ENCODE results near the gene FBXO42. TPM values are rescaled to one million over a fixed set of nuclear protein-coding genes. Genes with fewer than 3 reads are reported as not detected.

Gene FBXO42
- total RNA-seq, 1 experiment from 2014 or later = 13.0 TPM

DNA sequence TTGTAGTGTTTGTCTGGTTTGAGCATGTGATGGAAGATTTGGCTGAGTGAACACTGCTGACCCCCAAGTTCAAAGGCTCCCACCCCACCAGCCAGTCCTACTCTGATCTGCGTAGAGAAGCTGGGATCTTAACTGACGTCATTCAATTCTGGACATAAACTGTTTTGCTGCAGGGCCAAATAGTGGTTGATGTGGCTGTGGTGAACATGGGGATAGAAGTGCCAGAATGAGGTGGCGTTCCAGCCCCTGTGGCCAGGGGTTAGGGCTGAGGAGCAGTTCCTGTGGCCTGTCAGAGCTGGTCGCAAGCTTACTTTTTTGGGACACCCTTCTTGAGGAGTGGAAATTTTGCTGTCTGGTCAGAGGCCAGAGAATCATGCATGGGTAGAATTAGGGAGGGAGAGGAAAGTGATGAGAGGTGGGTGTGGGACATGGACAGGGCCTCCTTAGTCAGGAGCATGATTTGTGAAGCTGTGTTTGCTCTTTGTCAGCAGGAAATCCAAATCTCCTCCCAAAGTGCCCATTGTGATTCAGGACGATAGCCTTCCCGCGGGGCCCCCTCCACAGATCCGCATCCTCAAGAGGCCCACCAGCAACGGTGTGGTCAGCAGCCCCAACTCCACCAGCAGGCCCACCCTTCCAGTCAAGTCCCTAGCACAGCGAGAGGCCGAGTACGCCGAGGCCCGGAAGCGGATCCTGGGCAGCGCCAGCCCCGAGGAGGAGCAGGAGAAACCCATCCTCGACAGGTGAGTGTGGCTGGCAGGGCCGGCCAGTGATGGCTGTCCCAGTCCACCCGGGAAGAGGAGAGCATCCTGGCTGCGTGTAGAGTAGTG, 40.7 kb upstream of the FBXO42 start:
- Histone ChIP-seq H3F3A (ENCODE audit: insufficient read depth, low read depth) (no peaks in the 10 kb centered on the region), H3K27ac (no peak overlapping the region), H3K9me2 (ENCODE audit: insufficient read depth) (no peaks in the 10 kb centered on the region), H3K4me3 (no peak overlapping the region), H4K20me1 (ENCODE audit: insufficient read depth) (peaks cover 18% of the 10 kb centered on the region; the same call in 1 of the 2 replicates), H3K36me3 (ENCODE audit: low read depth) (no peaks in the 10 kb centered on the region), H3K4me2 (no peak overlapping the region), H3K79me2 (ENCODE audit: low read depth) (peaks cover 35% of the 10 kb centered on the region), H3K27me3 (ENCODE audit: insufficient read depth, low read depth) (no peaks in the 10 kb centered on the region), H3K4me1 (replicated peaks; ENCODE audit: insufficient read depth) (no peaks in the 10 kb centered on the region), H2AFZ (no peak overlapping the region), H3K9me3 (ENCODE audit: insufficient read depth, low read depth) (no peaks in the 10 kb centered on the region)
- BruUV-seq (replicated peaks) = no TSS peak
- DNase-seq = no peak
- intact Hi-C loops (cut with micrococcal nuclease; ENCODE audit: unreplicated experiment) = no loop called here
- ChIA-PET CTCF (no interaction called here), POLR2A (ENCODE audit: unreplicated experiment) (no interaction called here)
- no peak for TF ChIP-seq EZH2 (IDR thresholded peaks at IDR 0.05; ENCODE audit: low read depth)

DNA sequence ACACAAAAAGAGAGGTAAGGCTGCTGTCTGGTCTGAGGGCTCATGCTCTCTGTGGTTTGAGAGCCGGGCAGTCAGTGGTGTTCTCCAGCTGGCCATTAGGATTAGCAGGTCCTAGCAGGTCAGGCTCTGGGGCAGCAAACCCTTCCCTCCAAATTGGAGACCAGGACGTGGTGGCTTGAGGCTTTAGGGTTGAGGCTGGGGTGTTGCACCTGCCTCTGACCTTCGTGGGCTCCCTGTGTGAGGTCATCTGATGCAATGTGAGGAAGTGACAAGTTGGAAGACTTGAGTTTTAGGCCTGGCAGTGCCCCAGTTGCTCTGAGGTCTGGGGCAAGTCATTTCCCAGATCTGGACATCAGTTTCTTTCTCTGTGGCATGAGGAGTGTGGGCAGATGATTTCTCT, 39.1 kb upstream of the FBXO42 start:
- no peak overlapping the region for H3K27ac ChIP-seq
- DNase-seq = no peak
- H3K4me2 ChIP-seq = no peak overlapping the region
- no peaks in the 10 kb centered on the region for H3K9me2 ChIP-seq (ENCODE audit: insufficient read depth)
- peaks cover 51% of the 10 kb centered on the region for H3K79me2 ChIP-seq (ENCODE audit: low read depth)
- intact Hi-C loops (cut with micrococcal nuclease; ENCODE audit: unreplicated experiment) = no loop called here
- no peak overlapping the region for H3K4me3 ChIP-seq
- H3K9me3 ChIP-seq (ENCODE audit: insufficient read depth, low read depth) = no peaks in the 10 kb centered on the region
- H3K36me3 ChIP-seq (ENCODE audit: low read depth) = no peaks in the 10 kb centered on the region
- no peak overlapping the region for H2AFZ ChIP-seq
- peaks cover 27% of the 10 kb centered on the region for H4K20me1 ChIP-seq (ENCODE audit: insufficient read depth)
- ChIA-PET POLR2A (ENCODE audit: unreplicated experiment) (no interaction called here), CTCF (no interaction called here)
- no peaks in the 10 kb centered on the region for H3F3A ChIP-seq (ENCODE audit: insufficient read depth, low read depth)
- no peaks in the 10 kb centered on the region for H3K4me1 ChIP-seq (replicated peaks; ENCODE audit: insufficient read depth)
- TF ChIP-seq EZH2 (IDR thresholded peaks at IDR 0.05; ENCODE audit: low read depth) = no peak
- TF ChIP-seq, protein P1, sequence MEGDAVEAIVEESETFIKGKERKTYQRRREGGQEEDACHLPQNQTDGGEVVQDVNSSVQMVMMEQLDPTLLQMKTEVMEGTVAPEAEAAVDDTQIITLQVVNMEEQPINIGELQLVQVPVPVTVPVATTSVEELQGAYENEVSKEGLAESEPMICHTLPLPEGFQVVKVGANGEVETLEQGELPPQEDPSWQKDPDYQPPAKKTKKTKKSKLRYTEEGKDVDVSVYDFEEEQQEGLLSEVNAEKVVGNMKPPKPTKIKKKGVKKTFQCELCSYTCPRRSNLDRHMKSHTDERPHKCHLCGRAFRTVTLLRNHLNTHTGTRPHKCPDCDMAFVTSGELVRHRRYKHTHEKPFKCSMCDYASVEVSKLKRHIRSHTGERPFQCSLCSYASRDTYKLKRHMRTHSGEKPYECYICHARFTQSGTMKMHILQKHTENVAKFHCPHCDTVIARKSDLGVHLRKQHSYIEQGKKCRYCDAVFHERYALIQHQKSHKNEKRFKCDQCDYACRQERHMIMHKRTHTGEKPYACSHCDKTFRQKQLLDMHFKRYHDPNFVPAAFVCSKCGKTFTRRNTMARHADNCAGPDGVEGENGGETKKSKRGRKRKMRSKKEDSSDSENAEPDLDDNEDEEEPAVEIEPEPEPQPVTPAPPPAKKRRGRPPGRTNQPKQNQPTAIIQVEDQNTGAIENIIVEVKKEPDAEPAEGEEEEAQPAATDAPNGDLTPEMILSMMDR (conservative IDR thresholded peaks at IDR 0.05) = no peak
- BruUV-seq (replicated peaks) = no TSS peak
- no peaks in the 10 kb centered on the region for H3K27me3 ChIP-seq (ENCODE audit: insufficient read depth, low read depth)

DNA sequence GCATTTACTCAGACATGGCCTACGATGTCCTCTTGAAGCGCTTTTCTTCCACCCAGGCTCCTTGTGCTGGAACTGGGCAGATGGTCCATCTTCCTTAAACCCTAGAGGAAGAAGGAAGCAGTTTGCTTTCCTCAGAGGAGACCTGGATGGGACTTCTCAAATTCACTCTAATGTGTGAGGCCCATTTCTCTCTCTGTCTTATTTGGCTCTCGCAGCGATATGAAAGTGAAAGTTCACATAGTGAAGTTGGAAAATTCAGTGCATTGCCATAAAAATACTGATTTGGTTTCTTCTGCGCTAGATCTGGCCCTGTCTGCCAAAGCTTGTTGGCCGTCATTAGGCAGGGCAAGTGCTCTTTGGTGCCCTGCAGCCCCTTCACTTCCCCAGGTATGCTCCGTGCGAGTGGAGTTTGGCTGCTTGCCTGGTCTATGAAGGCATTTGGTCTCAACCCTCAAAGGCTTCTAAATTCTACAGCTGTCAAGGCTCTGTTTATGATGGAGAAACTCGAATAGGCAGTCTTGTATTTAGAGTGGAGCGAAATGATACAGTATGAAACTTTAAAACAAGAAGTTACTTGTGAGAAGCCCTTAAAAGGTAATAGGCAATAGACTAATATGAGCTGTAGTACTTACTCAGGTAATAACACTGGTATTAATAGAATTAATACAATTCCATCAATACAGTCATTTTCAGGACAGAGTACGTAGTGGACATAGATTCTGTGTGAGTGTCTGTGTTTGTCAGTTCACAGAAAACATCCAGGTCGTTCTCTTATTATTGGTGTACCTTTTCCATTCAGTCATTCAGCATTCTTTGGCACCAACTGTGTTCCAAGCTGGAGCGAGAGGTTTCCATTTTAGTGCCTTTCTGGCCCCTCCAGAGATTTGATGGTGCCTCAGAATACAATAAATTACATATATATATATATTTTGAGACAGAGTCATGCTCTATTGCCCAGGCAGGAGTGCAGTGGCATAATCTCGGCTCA, 35.2 kb upstream of the FBXO42 start:
- Histone ChIP-seq H3K4me3 (no peak overlapping the region), H3K9me2 (ENCODE audit: insufficient read depth) (no peaks in the 10 kb centered on the region), H3K27me3 (ENCODE audit: insufficient read depth, low read depth) (no peaks in the 10 kb centered on the region), H3K4me2 (no peak overlapping the region), H3K36me3 (ENCODE audit: low read depth) (no peaks in the 10 kb centered on the region), H3K4me1 (replicated peaks; ENCODE audit: insufficient read depth) (no peaks in the 10 kb centered on the region; the same call in 1 of the 2 replicates), H4K20me1 (ENCODE audit: insufficient read depth) (peaks cover 34% of the 10 kb centered on the region), H3K9me3 (ENCODE audit: insufficient read depth, low read depth) (no peaks in the 10 kb centered on the region), H3F3A (ENCODE audit: insufficient read depth, low read depth) (no peaks in the 10 kb centered on the region), H3K79me2 (ENCODE audit: low read depth) (peaks cover 85% of the 10 kb centered on the region), H3K27ac (no peak overlapping the region), H2AFZ (no peak overlapping the region)
- ChIA-PET POLR2A (ENCODE audit: unreplicated experiment) (no interaction called here), CTCF (interaction anchor here (0.6 kb wide), 1 partner anchor 9 kb away, joined by 4 read pairs; no protein-coding TSS in a partner anchor)
- intact Hi-C loops (cut with micrococcal nuclease; ENCODE audit: unreplicated experiment) = no loop called here
- BruUV-seq (replicated peaks) = no TSS peak
- no peak for DNase-seq
- TF ChIP-seq, protein P1 (conservative IDR thresholded peaks at IDR 0.05) = no peak
- no peak for TF ChIP-seq EZH2 (IDR thresholded peaks at IDR 0.05; ENCODE audit: low read depth)

All from PC-9 (cell line).